WTC11 (cell line): ENCODE data around the gene GPD1. TPM values are rescaled to one million over a fixed set of nuclear protein-coding genes. Genes with fewer than 3 reads are reported as not detected.
A peak's percentile ranks its signal among the peaks of the same experiment; 100 is the strongest.

Source experiments
- ATAC-seq: fragments of 200-7000 bp; cut with Tn5 transposase; 2 replicates; pipeline ENCODE4 v1.10.0; 2021; ENCODE audit warnings: mild to moderate bottlenecking, moderate library complexity
- CTCF ChIA-PET: fragments of 300-600 bp; sonication (Branson Sonifier 250); formaldehyde crosslinking; loops from one replicate; lab custom pipeline; 2021; ENCODE audit warnings: antibody characterized with exemption; lab: Charles Lee
- POLR2A ChIA-PET: fragments of 350-600 bp; sonication (Branson Sonifier 250); formaldehyde crosslinking; loops from one replicate; lab custom pipeline; 2021; ENCODE audit warnings: antibody characterized with exemption; lab: Charles Lee
- DNase-seq: peaks from one replicate; pipeline ENCODE4 v3.0.0; 2021; ENCODE audit warnings: low spot score
- H3K27ac Mint-ChIP-seq: 2 replicates; pipeline ENCODE4 v1.8.0; 2021; ENCODE audit warnings: mixed read lengths
- H3K27me3 Mint-ChIP-seq: 2 replicates; pipeline ENCODE4 v1.8.0; 2021; ENCODE audit warnings: low read depth, mild to moderate bottlenecking, moderate library complexity, mixed read lengths
- H3K36me3 Mint-ChIP-seq: 2 replicates; pipeline ENCODE4 v1.8.0; 2021; ENCODE audit warnings: mixed read lengths
- H3K4me1 Mint-ChIP-seq: 2 replicates; pipeline ENCODE4 v1.8.0; 2022; ENCODE audit warnings: mixed read lengths
- H3K4me3 Mint-ChIP-seq: 2 replicates; pipeline ENCODE4 v1.8.0; 2021; ENCODE audit warnings: mild to moderate bottlenecking, moderate library complexity, mixed read lengths
- H3K9me3 Mint-ChIP-seq: 2 replicates; pipeline ENCODE4 v1.8.0; 2021; ENCODE audit warnings: mixed read lengths
- ATF2 ChIP-seq: sonication (generic); formaldehyde crosslinking; IDR thresholded peaks from 2 replicates; pipeline ENCODE4 v1.8.1; 2022; ENCODE audit warnings: low read depth, missing genetic modification reagents, borderline replicate concordance
- ATF3 ChIP-seq: sonication (generic); formaldehyde crosslinking; conservative IDR thresholded peaks from 2 replicates; pipeline ENCODE4 v1.8.1; 2022; ENCODE audit warnings: mild to moderate bottlenecking, missing genetic modification reagents
- E2F4 ChIP-seq: sonication (generic); formaldehyde crosslinking; IDR thresholded peaks from 2 replicates; pipeline ENCODE4 v1.8.1; 2022; ENCODE audit warnings: low read depth, mild to moderate bottlenecking, moderate library complexity, missing genetic modification reagents, borderline replicate concordance
- FOXP4 ChIP-seq: sonication (generic); formaldehyde crosslinking; IDR thresholded peaks from 2 replicates; pipeline ENCODE4 v1.8.0; 2022; ENCODE audit warnings: mild to moderate bottlenecking, missing genetic modification reagents
- JAZF1 ChIP-seq: fragments of 250-450 bp; sonication (Bioruptor Pico); IDR thresholded peaks from 2 replicates; pipeline ENCODE4 v1.9.0; 2021; ENCODE audit warnings: moderate library complexity, mild to moderate bottlenecking, inconsistent platforms
- NFATC4 ChIP-seq: fragments of 250-450 bp; sonication (Bioruptor Pico); IDR thresholded peaks from 2 replicates; pipeline ENCODE4 v1.9.0; 2021; ENCODE audit warnings: mild to moderate bottlenecking
- RELA ChIP-seq: sonication (generic); formaldehyde crosslinking; IDR thresholded peaks from 2 replicates; pipeline ENCODE4 v1.8.1; 2022; ENCODE audit warnings: missing genetic modification reagents, mild to moderate bottlenecking, borderline replicate concordance
- RORB ChIP-seq: fragments of 250-450 bp; sonication (Bioruptor Pico); IDR thresholded peaks from 2 replicates; pipeline ENCODE4 v1.9.0; 2021; ENCODE audit warnings: mild to moderate bottlenecking
- USF1 ChIP-seq: sonication (generic); formaldehyde crosslinking; IDR thresholded peaks from 2 replicates; pipeline ENCODE4 v1.8.0; 2022; ENCODE audit warnings: mild to moderate bottlenecking, missing genetic modification reagents
- ZBTB43 ChIP-seq: sonication (generic); formaldehyde crosslinking; IDR thresholded peaks from 2 replicates; pipeline ENCODE4 v1.8.1; 2023; ENCODE audit warnings: mild to moderate bottlenecking, missing genetic modification reagents
- ZNF138 ChIP-seq: sonication (generic); formaldehyde crosslinking; conservative IDR thresholded peaks from 2 replicates; pipeline ENCODE4 v1.8.1; 2022; ENCODE audit warnings: mild to moderate bottlenecking, moderate library complexity, missing genetic modification reagents
- ZNF281 ChIP-seq: sonication (generic); formaldehyde crosslinking; IDR thresholded peaks from 2 replicates; pipeline ENCODE4 v1.8.0; 2023; ENCODE audit warnings: mild to moderate bottlenecking, missing genetic modification reagents
- ZNF317 ChIP-seq: sonication (generic); formaldehyde crosslinking; IDR thresholded peaks from 2 replicates; pipeline ENCODE4 v1.8.1; 2023; ENCODE audit warnings: low read depth, mild to moderate bottlenecking, moderate library complexity, missing genetic modification reagents, borderline replicate concordance
- ZNF512 ChIP-seq: sonication (generic); formaldehyde crosslinking; IDR thresholded peaks from 2 replicates; pipeline ENCODE4 v1.8.1; 2022; ENCODE audit warnings: missing genetic modification reagents, borderline replicate concordance
- ZNF532 ChIP-seq: fragments of 250-450 bp; sonication (Bioruptor Pico); IDR thresholded peaks from 2 replicates; pipeline ENCODE4 v1.9.0; 2021; ENCODE audit warnings: mild to moderate bottlenecking, borderline replicate concordance
- ZNF671 ChIP-seq: fragments of 250-450 bp; sonication (Bioruptor Pico); IDR thresholded peaks from 2 replicates; pipeline ENCODE4 v1.8.0; 2021; ENCODE audit warnings: mild to moderate bottlenecking
- total RNA-seq: library from RNA; stranded (reverse); gene quantifications from 3 replicates; pipeline ENCODE4 v1.2.3, GENCODE V29; 2021

The GPD1 gene
- total RNA-seq, 1 experiment from 2014 or later: 0.77 TPM

GRCh38 chr12:50103767-50104321 is at the start of gene GPD1 (continued):
- no peak for TF ChIP-seq FOXP4
- TF ChIP-seq RELA (CRISPR knock-in tag): no peak
- TF ChIP-seq ZNF532 (CRISPR knock-in tag): no peak

- POLR2A ChIA-PET: interaction anchor here (0.6 to 2.2 kb wide), 5 partner anchors 14 to 290 kb away, joined by 3 to 7 read pairs (median 3); no protein-coding TSS in a partner anchor
- Mint-ChIP-seq H3K4me1 (peaks cover 25% of the 10 kb centered on the region), H3K27ac (no peak overlapping the region), H3K9me3 (no peaks in the 10 kb centered on the region), H3K27me3 (peaks cover 95% of the 10 kb centered on the region), H3K4me3 (peak overlapping the region; percentile 79), H3K36me3 (no peaks in the 10 kb centered on the region)
- ATAC-seq: peak; percentile 46
- DNase-seq: peak; percentile 72
- CTCF ChIA-PET: interaction anchor here (0.5 to 4.6 kb wide), 45 partner anchors 8 to 315 kb away, joined by 3 to 120 read pairs (median 5); partner anchors contain the start of genes AQP5, AQP6, COX14 and FAIM2
- no peak for TF ChIP-seq ZNF512
- no peak for TF ChIP-seq ZNF317
- TF ChIP-seq E2F4 (CRISPR knock-in tag): no peak
- 0 out of 2 replicates have a peak, but pooled peaks have one; percentile 30 for TF ChIP-seq USF1 (CRISPR knock-in tag)
- no peak for TF ChIP-seq ZBTB43 (CRISPR knock-in tag)
- TF ChIP-seq ZNF138 (CRISPR knock-in tag): no peak
- no peak for TF ChIP-seq ATF3 (CRISPR knock-in tag)
- no peak for TF ChIP-seq NFATC4 (CRISPR knock-in tag)
- no peak for TF ChIP-seq JAZF1 (CRISPR knock-in tag)
- TF ChIP-seq RORB: no peak
- 0 out of 2 replicates have a peak, but pooled peaks have one; percentile 30 for TF ChIP-seq ZNF281 (CRISPR knock-in tag)
- no peak for TF ChIP-seq ATF2 (CRISPR knock-in tag)
- TF ChIP-seq ZNF671 (CRISPR knock-in tag): no peak
Measured at GRCh38 chr12:50055831-50056638, 47.8 kb upstream of the GPD1 start.
